ENCODE results near the gene SMAD3. TPM values are rescaled to one million over a fixed set of nuclear protein-coding genes. Genes with fewer than 3 reads are reported as not detected.

SMAD3 gene
- total RNA-seq, 1 donor from 2014 or later = 2.5 TPM

- DNase-seq = no peak
These were observed 134.7 kb downstream of the SMAD3 start for GRCh38 chr15:67199881-67200763.

GRCh38 chr15:67201136-67201535 lies 135.7 kb downstream of the SMAD3 start:
- no peak for DNase-seq

GRCh38 chr15:67202091-67202490 lies 136.7 kb downstream of the SMAD3 start:
- DNase-seq = no peak

GRCh38 chr15:67202991-67203390 lies 137.6 kb downstream of the SMAD3 start:
- DNase-seq = no peak

GRCh38 chr15:67207555-67208207 lies 142.3 kb downstream of the SMAD3 start:
- DNase-seq = no peak

- no peak for DNase-seq
These were observed 143.0 kb downstream of the SMAD3 start for GRCh38 chr15:67208396-67208795.

GRCh38 chr15:67210555-67211168 lies 145.3 kb downstream of the SMAD3 start:
- no peak for DNase-seq

- DNase-seq = no peak
These were observed 147.4 kb downstream of the SMAD3 start for GRCh38 chr15:67212684-67213367.

- DNase-seq = no peak
These were observed 149.7 kb downstream of the SMAD3 start for GRCh38 chr15:67215102-67215501.

- no peak for DNase-seq
These were observed 151.5 kb downstream of the SMAD3 start for GRCh38 chr15:67216859-67217258.

- no peak for DNase-seq
These were observed 153.0 kb downstream of the SMAD3 start for GRCh38 chr15:67218428-67218827.

- DNase-seq = no peak
These were observed 153.9 kb downstream of the SMAD3 start for GRCh38 chr15:67219288-67219687.

- no peak for DNase-seq
These were observed 159.5 kb downstream of the SMAD3 start for GRCh38 chr15:67224889-67225288.

- DNase-seq = no peak
These were observed 159.9 kb downstream of the SMAD3 start for GRCh38 chr15:67225336-67225735.

- DNase-seq = no peak
These were observed 162.0 kb downstream of the SMAD3 start for GRCh38 chr15:67227431-67227830.

- DNase-seq = no peak
These were observed 162.4 kb downstream of the SMAD3 start for GRCh38 chr15:67227846-67228245.

- no peak for DNase-seq
These were observed 162.9 kb downstream of the SMAD3 start for GRCh38 chr15:67228286-67228685.

GRCh38 chr15:67230504-67230903 lies 165.1 kb downstream of the SMAD3 start:
- DNase-seq = no peak

- no peak for DNase-seq
These were observed 167.2 kb downstream of the SMAD3 start for GRCh38 chr15:67232591-67232990.

GRCh38 chr15:67240235-67241131 lies 175.1 kb downstream of the SMAD3 start:
- no peak for DNase-seq

GRCh38 chr15:67241132-67241855 lies 175.9 kb downstream of the SMAD3 start:
- DNase-seq = no peak
